ENCODE data around the gene FMNL1.
A peak's percentile ranks its signal among the peaks of the same experiment; 100 is the strongest.

GRCh38 chr17:45296003-45296832, 74.5 kb downstream of the FMNL1 start:
- TF ChIP-seq, protein P1, sequence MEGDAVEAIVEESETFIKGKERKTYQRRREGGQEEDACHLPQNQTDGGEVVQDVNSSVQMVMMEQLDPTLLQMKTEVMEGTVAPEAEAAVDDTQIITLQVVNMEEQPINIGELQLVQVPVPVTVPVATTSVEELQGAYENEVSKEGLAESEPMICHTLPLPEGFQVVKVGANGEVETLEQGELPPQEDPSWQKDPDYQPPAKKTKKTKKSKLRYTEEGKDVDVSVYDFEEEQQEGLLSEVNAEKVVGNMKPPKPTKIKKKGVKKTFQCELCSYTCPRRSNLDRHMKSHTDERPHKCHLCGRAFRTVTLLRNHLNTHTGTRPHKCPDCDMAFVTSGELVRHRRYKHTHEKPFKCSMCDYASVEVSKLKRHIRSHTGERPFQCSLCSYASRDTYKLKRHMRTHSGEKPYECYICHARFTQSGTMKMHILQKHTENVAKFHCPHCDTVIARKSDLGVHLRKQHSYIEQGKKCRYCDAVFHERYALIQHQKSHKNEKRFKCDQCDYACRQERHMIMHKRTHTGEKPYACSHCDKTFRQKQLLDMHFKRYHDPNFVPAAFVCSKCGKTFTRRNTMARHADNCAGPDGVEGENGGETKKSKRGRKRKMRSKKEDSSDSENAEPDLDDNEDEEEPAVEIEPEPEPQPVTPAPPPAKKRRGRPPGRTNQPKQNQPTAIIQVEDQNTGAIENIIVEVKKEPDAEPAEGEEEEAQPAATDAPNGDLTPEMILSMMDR (IDR thresholded peaks at IDR 0.05) = no peak
- peak in 1 of 2 donors; percentile 17 for TF ChIP-seq EP300 (IDR thresholded peaks at IDR 0.05)
- TF ChIP-seq POLR2A (IDR thresholded peaks at IDR 0.05) = no peak
